ENCODE results near the gene FOLH1.
"Not testable (repeated sequence)": the region's sequence is repeated elsewhere in the genome, so short reads cannot be mapped to it uniquely, and the experiment has no call there.

DNA sequence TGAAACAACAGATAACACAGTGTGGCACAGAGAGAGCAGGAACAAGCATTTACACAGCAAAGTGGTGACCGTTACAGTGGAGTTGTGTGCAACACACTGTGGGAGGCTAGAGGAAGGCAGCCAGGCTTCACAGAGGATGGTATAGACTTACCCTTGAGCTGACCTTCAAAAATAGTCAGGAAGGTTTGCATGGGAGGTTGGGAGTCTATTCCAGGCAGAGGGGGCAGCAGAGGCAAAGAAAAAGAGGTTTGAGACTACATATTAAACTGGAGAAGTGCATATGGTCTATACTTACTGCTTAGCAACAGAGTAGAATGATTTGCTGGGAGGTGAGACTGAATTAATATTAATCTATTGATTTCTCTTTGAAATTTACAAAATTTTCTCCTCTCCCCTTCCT lies 22.1 kb upstream of the FOLH1 start:
- not testable (repeated sequence) for TF ChIP-seq CTCF (IDR thresholded peaks at IDR 0.05; ENCODE audit: borderline replicate concordance, extremely low read depth, low read length, poor library complexity, severe bottlenecking); EZH2 (IDR thresholded peaks at IDR 0.05; ENCODE audit: borderline replicate concordance, low read depth, low read length, severe bottlenecking)
